Liver (tissue), 3 donors: ENCODE data around the gene YOD1.

Experiments used
- GABPA ChIP-seq, 2 donors: IDR thresholded peaks in 1 of 2; conservative IDR thresholded peaks in 1 of 2; 2 replicates each; pipeline ENCODE4 v1.6.1; 2016; ENCODE audit warnings: antibody characterized with exemption in 2 of 2, mild to moderate bottlenecking in 1 of 2, moderate library complexity in 1 of 2
- SP1 ChIP-seq: IDR thresholded peaks from 2 replicates; pipeline ENCODE4 v1.6.1; 2018; ENCODE audit warnings: antibody characterized with exemption, mild to moderate bottlenecking
- TAF1 ChIP-seq: conservative IDR thresholded peaks from 2 replicates; pipeline ENCODE4 v1.6.1; 2016; ENCODE audit warnings: antibody characterized with exemption, mild to moderate bottlenecking
- YY1 ChIP-seq: IDR thresholded peaks from 2 replicates; pipeline ENCODE4 v1.6.1; 2016; ENCODE audit warnings: antibody characterized with exemption, mild to moderate bottlenecking
- TF ChIP-seq, protein P1 (sequence below): fragments of 150-350 bp; IDR thresholded peaks from 2 replicates; pipeline ENCODE4 v1.5.1; 2017; ENCODE audit warnings: improper control_type of control experiment, low read depth, low read length; ENCODE audit not compliant: missing input control
- TF ChIP-seq, protein P2 (sequence below): IDR thresholded peaks from 2 replicates; pipeline ENCODE4 v1.6.1; 2016; ENCODE audit warnings: antibody characterized with exemption, mild to moderate bottlenecking
- TF ChIP-seq, protein P3 (sequence below): IDR thresholded peaks from 2 replicates; pipeline ENCODE4 v1.6.1; 2016; ENCODE audit warnings: antibody characterized with exemption
- donor health status: healthy.
- donor health status: healthy.

DNA sequence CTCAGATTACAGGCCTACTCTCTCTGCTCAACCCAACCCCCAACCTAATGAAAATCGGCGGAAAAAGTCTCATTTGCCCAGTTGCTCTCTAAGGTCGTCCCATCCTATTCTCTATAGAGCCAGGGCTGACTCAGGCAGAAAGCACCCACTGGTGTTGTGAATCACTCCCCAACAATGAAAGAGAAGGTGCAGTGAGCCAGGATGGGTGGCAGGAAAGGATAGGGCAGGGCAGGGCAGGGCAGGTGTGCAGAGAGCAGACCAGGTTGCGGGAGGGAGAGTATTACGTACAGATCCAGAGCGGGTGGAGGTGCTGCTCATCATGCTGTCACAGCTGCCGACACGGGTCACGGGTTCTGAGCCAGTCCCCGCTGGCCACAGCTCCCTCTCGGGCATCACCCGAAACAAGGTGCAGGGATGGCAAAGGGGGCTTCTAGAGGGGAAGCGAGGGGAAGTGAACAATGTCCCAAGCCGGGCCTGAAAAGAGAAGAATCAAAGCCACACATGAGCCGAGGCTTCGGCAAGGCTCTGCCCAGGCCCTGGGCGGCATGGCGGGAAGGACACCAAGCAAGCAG is 23.7 kb downstream of the YOD1 start:
- TF ChIP-seq, protein P1, sequence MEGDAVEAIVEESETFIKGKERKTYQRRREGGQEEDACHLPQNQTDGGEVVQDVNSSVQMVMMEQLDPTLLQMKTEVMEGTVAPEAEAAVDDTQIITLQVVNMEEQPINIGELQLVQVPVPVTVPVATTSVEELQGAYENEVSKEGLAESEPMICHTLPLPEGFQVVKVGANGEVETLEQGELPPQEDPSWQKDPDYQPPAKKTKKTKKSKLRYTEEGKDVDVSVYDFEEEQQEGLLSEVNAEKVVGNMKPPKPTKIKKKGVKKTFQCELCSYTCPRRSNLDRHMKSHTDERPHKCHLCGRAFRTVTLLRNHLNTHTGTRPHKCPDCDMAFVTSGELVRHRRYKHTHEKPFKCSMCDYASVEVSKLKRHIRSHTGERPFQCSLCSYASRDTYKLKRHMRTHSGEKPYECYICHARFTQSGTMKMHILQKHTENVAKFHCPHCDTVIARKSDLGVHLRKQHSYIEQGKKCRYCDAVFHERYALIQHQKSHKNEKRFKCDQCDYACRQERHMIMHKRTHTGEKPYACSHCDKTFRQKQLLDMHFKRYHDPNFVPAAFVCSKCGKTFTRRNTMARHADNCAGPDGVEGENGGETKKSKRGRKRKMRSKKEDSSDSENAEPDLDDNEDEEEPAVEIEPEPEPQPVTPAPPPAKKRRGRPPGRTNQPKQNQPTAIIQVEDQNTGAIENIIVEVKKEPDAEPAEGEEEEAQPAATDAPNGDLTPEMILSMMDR = no peak
- no peak for TF ChIP-seq YY1
- TF ChIP-seq SP1 = no peak
- TF ChIP-seq TAF1 = no peak
- TF ChIP-seq, protein P2, sequence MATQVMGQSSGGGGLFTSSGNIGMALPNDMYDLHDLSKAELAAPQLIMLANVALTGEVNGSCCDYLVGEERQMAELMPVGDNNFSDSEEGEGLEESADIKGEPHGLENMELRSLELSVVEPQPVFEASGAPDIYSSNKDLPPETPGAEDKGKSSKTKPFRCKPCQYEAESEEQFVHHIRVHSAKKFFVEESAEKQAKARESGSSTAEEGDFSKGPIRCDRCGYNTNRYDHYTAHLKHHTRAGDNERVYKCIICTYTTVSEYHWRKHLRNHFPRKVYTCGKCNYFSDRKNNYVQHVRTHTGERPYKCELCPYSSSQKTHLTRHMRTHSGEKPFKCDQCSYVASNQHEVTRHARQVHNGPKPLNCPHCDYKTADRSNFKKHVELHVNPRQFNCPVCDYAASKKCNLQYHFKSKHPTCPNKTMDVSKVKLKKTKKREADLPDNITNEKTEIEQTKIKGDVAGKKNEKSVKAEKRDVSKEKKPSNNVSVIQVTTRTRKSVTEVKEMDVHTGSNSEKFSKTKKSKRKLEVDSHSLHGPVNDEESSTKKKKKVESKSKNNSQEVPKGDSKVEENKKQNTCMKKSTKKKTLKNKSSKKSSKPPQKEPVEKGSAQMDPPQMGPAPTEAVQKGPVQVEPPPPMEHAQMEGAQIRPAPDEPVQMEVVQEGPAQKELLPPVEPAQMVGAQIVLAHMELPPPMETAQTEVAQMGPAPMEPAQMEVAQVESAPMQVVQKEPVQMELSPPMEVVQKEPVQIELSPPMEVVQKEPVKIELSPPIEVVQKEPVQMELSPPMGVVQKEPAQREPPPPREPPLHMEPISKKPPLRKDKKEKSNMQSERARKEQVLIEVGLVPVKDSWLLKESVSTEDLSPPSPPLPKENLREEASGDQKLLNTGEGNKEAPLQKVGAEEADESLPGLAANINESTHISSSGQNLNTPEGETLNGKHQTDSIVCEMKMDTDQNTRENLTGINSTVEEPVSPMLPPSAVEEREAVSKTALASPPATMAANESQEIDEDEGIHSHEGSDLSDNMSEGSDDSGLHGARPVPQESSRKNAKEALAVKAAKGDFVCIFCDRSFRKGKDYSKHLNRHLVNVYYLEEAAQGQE = no peak
- TF ChIP-seq GABPA (IDR thresholded peaks at IDR 0.05 in 1 of 2, conservative IDR thresholded peaks at IDR 0.05 in 1 of 2) = no peak
- TF ChIP-seq, protein P3, sequence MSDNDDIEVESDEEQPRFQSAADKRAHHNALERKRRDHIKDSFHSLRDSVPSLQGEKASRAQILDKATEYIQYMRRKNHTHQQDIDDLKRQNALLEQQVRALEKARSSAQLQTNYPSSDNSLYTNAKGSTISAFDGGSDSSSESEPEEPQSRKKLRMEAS = no peak
